ENCODE measurements around the gene MPHOSPH9. TPM values are rescaled to one million over a fixed set of nuclear protein-coding genes. Genes with fewer than 3 reads are reported as not detected.
"Not testable (repeated sequence)": the region's sequence is repeated elsewhere in the genome, so short reads cannot be mapped to it uniquely, and the experiment has no call there.

The MPHOSPH9 gene
- total and polyA plus RNA-seq, 10 donors: 7.1 to 97.3 (median 40.0) TPM

DNA sequence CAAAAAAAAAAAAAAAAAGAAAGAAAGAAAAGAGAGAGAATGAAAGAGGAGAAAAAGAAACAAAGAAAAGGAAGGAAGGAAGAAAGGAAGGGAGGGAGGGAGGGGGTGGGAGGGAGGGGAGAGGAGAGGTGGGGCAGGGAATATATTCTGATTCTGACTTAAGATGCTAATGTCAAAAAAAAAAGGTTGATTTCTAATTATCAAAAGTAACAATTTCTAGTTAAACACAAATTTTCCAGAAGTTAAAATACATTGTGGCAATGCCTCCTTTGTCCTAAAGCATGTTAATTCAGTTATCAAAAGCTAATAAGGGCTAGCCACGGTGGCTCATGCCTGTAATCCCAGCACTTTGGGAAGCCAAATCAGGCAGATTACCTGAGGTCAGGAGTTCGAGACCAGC is 7.5 kb downstream of the MPHOSPH9 start:
- intact Hi-C loops (cut with DNase I; ENCODE audit: low total_unique reads): no loop called here
- Histone ChIP-seq H3K27me3 (replicated peaks in 1 of 7) (no peaks in the 10 kb centered on the region), H3K36me3 (peaks cover 0 to 53% (median 18%) of the 10 kb centered on the region in 6 donors), H3K9me3 (no peaks in the 10 kb centered on the region), H3K4me3 (no peak overlapping the region), H3K27ac (no peak overlapping the region), H3K4me1 (peaks cover 5 to 67% (median 33%) of the 10 kb centered on the region in 6 donors)
- DNase-seq: no peak
- TF ChIP-seq, protein P1, sequence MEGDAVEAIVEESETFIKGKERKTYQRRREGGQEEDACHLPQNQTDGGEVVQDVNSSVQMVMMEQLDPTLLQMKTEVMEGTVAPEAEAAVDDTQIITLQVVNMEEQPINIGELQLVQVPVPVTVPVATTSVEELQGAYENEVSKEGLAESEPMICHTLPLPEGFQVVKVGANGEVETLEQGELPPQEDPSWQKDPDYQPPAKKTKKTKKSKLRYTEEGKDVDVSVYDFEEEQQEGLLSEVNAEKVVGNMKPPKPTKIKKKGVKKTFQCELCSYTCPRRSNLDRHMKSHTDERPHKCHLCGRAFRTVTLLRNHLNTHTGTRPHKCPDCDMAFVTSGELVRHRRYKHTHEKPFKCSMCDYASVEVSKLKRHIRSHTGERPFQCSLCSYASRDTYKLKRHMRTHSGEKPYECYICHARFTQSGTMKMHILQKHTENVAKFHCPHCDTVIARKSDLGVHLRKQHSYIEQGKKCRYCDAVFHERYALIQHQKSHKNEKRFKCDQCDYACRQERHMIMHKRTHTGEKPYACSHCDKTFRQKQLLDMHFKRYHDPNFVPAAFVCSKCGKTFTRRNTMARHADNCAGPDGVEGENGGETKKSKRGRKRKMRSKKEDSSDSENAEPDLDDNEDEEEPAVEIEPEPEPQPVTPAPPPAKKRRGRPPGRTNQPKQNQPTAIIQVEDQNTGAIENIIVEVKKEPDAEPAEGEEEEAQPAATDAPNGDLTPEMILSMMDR (IDR thresholded peaks at IDR 0.05 in 8 of 11, conservative IDR thresholded peaks at IDR 0.05 in 3 of 11): no peak
- TF ChIP-seq POLR2A (IDR thresholded peaks at IDR 0.05) (no peak), POLR2AphosphoS5 (IDR thresholded peaks at IDR 0.05) (no peak)
- WGBS, 5 donors: 84 to 98% (median 92%) methylated on average over 2 of the region's 2 CpGs

DNA sequence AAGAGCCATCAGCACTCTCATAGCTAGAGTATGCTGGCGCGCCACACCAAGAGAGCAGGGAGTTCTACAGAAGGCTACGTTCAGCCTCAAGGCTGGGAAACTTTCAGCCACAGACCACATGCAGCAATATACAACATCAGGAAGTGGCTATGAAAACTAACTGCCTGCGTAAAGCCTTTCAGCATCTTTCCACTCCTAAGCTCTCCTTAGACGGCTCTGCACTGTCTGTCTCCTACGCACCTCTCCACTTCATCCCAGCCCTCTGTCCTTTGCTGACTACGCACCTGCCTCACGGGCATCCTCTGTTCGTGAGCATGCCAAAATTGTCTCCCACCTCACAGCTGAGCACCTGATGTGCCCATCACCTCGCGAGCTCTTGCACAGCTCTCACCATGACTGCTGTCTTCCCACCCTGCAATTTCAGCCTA is 9.7 kb downstream of the MPHOSPH9 start:
- peaks cover 0 to 75% (median 28%) of the 10 kb centered on the region in 6 donors for H3K36me3 ChIP-seq
- WGBS, 5 donors: 45 to 74% (median 51%) methylated on average over 11 of the region's 11 CpGs
- H3K4me3 ChIP-seq: peak overlapping the region in 1 of 8 donors; percentile 20
- H3K27ac ChIP-seq: peak overlapping the region in 7 of 8 donors; percentile 60 to 82 (median 65)
- H3K9me3 ChIP-seq: no peaks in the 10 kb centered on the region
- TF ChIP-seq, protein P1 (IDR thresholded peaks at IDR 0.05 in 8 of 11, conservative IDR thresholded peaks at IDR 0.05 in 3 of 11): no peak
- no peak for TF ChIP-seq POLR2A (IDR thresholded peaks at IDR 0.05)
- peak in 1 of 3 donors; percentile 32 for TF ChIP-seq POLR2AphosphoS5 (IDR thresholded peaks at IDR 0.05)
- no peak for DNase-seq
- peaks cover 0 to 46% (median 12%) of the 10 kb centered on the region in 6 donors for H3K4me1 ChIP-seq
- H3K27me3 ChIP-seq (replicated peaks in 1 of 7): no peaks in the 10 kb centered on the region
- intact Hi-C loops (cut with DNase I; ENCODE audit: low total_unique reads): no loop called here

DNA sequence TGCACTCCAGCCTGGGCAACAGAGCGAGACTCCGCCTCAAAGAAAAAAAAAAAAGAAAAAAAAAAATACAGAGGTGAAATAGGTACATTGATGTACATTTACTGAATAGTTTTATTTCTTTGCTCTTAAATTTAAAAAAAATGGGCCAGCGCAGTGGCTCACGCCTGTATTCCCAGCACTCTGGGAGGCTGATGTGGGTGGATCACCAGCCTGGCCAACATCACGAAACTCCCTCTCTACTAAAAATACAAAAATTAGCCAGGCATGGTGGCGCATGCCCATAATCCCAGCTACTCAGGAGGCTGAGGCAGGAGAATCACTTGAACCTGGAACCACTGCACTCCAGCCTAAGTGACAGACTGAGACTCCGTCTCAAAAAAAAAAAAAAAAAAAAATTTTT is 25.1 kb downstream of the MPHOSPH9 start:
- H3K9me3 ChIP-seq; H3K4me3 ChIP-seq; DNase-seq; intact Hi-C loops (cut with DNase I; ENCODE audit: low total_unique reads); H3K4me1 ChIP-seq; H3K27me3 ChIP-seq (replicated peaks in 1 of 7); H3K27ac ChIP-seq: not testable (repeated sequence)
- peaks cover 3 to 100% (median 58%) of the 10 kb centered on the region in 6 donors for H3K36me3 ChIP-seq
- 96 to 99% (median 97%) methylated on average over 7 of the region's 7 CpGs for WGBS, 5 donors

DNA sequence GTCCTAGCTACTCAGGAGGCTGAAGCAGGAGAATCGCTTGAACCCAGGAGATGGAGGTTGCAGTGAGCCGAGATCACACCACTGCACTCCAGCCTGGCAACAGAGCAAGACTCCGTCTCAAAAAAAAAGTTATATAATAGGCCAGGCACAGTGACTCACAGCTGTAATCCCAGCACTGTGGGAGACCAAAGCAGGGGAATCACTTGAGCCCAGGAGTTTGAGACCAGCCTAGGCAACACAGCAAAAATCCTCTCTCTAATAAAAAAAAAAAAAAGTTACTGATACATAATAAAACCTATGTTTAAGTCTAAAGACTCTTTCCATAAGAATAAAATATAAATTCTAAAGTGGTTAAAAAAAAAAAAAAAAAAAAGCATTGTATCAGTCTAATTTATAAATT is 26.1 kb downstream of the MPHOSPH9 start:
- H3K27ac ChIP-seq; DNase-seq; H3K4me1 ChIP-seq; H3K4me3 ChIP-seq; intact Hi-C loops (cut with DNase I; ENCODE audit: low total_unique reads); H3K9me3 ChIP-seq; H3K27me3 ChIP-seq (replicated peaks in 1 of 7): not testable (repeated sequence)
- H3K36me3 ChIP-seq: peaks cover 6 to 100% (median 59%) of the 10 kb centered on the region in 6 donors
- WGBS, 5 donors: 88 to 98% (median 94%) methylated on average over 3 of the region's 3 CpGs

GRCh38 chr12:123200414-123200813 is 32.5 kb downstream of the MPHOSPH9 start:
- peaks cover 6 to 96% (median 33%) of the 10 kb centered on the region in 6 donors for H3K36me3 ChIP-seq
- DNase-seq: no peak
- H3K4me1 ChIP-seq: no peaks in the 10 kb centered on the region
- no peak overlapping the region for H3K4me3 ChIP-seq
- intact Hi-C loops (cut with DNase I; ENCODE audit: low total_unique reads): no loop called here
- H3K27me3 ChIP-seq (replicated peaks in 1 of 7): no peaks in the 10 kb centered on the region
- 82 to 92% (median 83%) methylated on average over 7 of the region's 7 CpGs for WGBS, 5 donors
- TF ChIP-seq POLR2AphosphoS5 (IDR thresholded peaks at IDR 0.05) (no peak), POLR2A (IDR thresholded peaks at IDR 0.05) (no peak)
- TF ChIP-seq, protein P1 (IDR thresholded peaks at IDR 0.05 in 8 of 11, conservative IDR thresholded peaks at IDR 0.05 in 3 of 11): no peak
- H3K27ac ChIP-seq: no peak overlapping the region
- no peaks in the 10 kb centered on the region for H3K9me3 ChIP-seq

Measured in spleen (tissue), 11 donors.